NCI-H2227 treated with DMSO at 0.1 percent for 48 hours (cell line): ENCODE measurements around the gene PODXL2.

Experiments
- DNase-seq: peaks from one replicate; lab custom pipeline; 2025; lab: John Stamatoyannopoulos, UW

Gene PODXL2

GRCh38 chr3:127658234-127658633 lies 29.2 kb downstream of the PODXL2 start:
- no peak for DNase-seq

DNA sequence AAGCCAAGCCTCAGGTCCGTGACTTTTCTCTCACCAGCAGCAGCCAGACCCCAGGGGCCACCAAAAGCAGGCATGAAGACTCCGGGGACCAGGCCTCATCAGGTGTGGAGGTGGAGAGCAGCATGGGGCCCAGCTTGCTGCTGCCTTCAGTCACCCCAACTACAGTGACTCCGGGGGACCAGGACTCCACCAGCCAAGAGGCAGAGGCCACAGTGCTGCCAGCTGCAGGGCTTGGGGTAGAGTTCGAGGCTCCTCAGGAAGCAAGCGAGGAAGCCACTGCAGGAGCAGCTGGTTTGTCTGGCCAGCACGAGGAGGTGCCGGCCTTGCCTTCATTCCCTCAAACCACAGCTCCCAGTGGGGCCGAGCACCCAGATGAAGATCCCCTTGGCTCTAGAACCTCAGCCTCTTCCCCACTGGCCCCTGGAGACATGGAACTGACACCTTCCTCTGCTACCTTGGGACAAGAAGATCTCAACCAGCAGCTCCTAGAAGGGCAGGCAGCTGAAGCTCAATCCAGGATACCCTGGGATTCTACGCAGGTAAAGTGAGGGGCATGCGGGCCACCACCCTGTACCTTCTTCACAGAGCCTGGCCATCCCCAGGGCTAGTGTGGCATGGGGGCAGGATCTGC lies 31.8 kb downstream of the PODXL2 start:
- no peak for DNase-seq

DNA sequence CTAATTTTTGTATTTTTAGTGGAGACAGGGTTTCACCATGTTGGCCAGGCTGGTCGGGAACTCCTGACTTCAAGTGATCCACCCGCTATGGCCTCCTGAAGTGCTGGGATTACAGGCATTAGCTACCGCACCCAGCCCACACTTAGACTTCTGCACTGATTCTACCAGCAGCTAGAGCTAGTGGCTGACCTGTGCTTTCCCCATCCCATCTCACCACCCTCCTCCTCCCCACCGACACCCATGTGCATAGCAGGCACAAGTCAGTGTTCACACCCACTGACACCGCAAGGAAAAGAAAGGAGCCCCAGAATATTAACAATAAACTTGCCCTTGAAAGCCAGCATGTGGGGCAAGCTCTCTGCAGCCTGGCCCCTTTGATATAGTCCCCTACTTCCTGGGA lies 32.6 kb downstream of the PODXL2 start:
- DNase-seq, result no peak

DNA sequence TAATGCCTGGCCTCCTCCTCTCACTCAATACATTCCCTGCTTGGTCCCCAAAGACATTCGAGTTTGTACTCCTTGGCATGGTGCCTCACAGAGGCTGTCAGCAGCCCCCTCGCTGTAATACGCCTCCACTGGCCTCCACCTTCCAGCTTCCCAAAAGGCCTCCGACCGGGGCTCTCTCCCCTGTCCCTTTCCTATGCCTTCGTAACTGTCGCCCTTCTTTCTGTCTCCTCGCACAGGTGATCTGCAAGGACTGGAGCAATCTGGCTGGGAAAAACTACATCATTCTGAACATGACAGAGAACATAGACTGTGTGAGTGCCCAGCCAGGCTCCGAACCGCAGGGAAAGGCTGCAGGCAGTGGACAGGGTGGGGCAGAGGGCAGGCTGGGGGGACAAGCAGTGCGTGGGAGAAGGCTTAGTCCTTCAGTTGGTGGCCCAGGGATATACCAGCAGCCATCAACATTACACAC lies 33.0 kb downstream of the PODXL2 start:
- DNase-seq, result no peak

- DNase-seq, result no peak
These were observed 34.2 kb downstream of the PODXL2 start for GRCh38 chr3:127663151-127663550.

DNA sequence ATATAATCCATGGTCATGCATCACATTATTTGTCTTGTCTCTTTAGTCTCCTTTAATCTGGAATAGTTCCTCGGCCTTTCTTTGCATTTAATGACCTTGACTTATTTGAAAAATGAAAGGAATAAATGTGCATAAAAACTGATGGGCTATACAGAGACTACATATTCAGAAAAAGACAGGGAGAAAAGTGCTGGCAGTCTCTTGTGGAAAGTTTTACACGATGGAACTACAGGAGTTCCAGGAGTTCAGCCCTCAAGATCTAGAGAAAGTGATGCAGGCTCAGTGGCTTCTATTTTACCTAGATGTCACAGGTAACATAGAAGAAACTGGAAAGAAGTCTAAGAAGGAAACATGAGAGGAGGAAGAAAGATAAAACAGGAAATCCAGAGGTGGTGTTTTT lies 36.2 kb downstream of the PODXL2 start:
- no peak for DNase-seq

- no peak for DNase-seq
These were observed 36.6 kb downstream of the PODXL2 start for GRCh38 chr3:127665586-127665985.

- DNase-seq, result no peak
These were observed 37.7 kb downstream of the PODXL2 start for GRCh38 chr3:127666676-127667075.

DNA sequence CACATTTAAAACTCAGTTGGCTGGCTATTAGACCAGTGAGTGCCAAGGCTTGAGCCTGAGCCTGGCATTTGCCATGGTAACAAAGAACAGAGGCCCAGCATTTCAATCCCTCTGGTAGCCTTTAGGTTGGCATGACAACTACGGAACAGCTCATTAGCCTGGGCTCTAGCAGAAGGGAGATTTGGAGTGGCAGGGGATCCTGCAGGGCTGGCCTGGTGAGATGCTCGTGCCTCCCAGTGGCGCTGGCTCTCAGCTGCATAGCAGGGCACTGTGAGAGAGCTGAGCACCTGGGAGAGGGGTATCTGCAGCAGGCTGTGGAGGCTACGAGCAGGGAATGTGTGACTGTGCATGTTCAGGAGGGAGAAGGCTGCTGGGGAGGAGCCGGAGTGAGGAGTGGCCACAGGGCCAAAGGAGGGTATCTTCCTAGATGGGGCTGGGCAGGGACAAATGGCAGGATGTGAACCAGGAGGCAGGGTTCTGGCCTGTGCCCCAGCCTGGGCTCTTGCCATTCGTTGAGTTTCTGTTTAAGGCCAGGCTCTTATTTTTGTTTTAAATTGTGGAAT lies 38.2 kb downstream of the PODXL2 start:
- peak; percentile 35 for DNase-seq

- DNase-seq, result no peak
These were observed 39.9 kb downstream of the PODXL2 start for GRCh38 chr3:127668906-127669305.

GRCh38 chr3:127669541-127670228 lies 40.7 kb downstream of the PODXL2 start:
- DNase-seq, result no peak

DNA sequence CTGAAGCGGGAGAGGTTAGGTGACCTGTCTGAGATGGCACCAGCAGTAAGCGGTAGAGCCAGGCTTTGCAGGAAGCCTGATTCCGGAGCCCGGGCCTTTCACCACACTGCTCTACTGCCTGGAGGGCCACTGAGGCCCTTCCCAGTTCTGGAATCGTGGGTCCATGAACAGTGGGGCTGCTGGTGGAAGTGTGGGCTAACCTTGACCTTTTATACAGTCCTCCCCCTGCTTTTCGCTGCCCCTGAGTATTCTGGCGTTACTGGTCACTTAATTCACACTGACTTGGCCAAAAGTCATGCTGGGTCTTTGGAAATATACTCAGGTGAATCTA lies 41.2 kb downstream of the PODXL2 start:
- DNase-seq, result no peak

DNA sequence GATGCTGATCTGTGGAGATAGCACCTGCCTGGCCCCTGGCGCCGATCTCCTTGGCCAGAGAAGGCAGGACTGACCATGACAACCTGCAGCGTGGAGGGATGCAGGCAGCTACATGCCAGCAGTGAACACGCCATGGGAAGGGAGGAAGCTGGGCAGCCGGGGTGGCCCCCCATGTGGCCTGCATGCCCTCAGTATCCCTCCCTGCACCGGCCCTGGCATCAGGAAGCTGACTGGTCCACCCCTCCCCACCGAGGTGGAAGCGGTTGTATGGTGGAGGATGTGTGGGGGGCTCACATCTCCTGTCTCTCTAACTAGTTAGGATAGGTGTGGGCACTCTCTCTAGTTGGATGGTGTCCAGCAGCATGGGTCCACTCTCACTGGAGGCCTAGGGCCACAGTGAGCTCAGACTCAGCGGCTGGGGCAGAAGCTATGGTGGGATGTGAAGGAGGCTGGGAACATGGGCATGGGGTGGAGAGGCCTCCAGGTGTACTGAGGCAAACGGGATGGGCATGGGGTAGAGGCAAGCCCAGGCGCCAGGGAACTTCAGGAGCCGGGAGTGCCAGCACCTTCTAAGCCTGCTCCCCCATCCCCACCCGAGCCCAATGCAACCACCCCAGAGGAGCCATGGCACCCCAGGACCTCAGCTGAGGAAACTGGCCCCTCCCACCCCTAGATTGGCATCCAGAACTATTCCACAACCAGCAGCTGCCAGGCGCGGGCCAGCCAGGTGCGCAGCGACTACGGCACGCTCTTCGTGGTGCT lies 42.0 kb downstream of the PODXL2 start:
- DNase-seq, result no peak

DNA sequence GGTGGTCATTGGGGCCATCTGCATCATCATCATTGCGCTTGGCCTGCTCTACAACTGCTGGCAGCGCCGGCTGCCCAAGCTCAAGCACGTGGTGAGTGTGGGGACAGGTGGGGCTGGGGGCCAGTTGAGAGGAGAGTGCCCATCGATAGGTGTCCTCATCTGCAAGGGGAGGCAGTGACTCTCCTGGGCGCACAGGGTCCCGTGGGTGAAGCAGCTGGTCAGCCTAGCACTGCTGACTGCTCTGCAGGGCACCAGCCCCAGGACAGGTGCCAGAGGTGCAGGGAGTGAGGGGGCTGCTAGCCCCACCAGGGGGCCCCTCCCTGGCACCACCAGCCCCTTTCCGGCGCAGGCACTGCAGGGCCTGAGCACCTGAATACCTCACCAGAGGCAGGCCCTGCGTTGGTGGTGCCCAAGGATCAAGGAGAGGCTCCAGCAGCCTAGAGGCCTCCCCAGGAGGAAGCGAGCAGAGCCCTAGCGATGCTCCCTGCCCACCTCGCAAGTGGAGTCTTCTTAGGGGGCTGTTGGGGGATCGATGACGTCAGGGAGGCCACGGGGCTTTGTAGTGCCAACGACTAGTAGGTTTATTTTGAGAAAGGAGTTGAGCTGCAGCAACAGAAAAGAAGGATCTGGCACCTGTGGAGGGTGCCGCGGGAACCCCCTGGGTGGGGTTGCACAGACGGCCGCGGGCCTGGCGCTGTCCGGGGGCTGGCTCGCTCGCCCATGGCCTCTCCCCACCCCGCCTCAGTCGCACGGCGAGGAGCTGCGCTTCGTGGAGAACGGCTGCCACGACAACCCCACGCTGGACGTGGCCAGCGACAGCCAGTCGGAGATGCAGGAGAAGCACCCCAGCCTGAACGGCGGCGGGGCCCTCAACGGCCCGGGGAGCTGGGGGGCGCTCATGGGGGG lies 42.8 kb downstream of the PODXL2 start:
- no peak for DNase-seq

- peak; percentile 19 for DNase-seq
These were observed 43.6 kb downstream of the PODXL2 start, which contains the start of gene ABTB1 for GRCh38 chr3:127672429-127673190. Gene ABTB1 (plus strand): TSS chr3:127672952. CDS start chr3:127673026, 74 bp downstream.

DNA sequence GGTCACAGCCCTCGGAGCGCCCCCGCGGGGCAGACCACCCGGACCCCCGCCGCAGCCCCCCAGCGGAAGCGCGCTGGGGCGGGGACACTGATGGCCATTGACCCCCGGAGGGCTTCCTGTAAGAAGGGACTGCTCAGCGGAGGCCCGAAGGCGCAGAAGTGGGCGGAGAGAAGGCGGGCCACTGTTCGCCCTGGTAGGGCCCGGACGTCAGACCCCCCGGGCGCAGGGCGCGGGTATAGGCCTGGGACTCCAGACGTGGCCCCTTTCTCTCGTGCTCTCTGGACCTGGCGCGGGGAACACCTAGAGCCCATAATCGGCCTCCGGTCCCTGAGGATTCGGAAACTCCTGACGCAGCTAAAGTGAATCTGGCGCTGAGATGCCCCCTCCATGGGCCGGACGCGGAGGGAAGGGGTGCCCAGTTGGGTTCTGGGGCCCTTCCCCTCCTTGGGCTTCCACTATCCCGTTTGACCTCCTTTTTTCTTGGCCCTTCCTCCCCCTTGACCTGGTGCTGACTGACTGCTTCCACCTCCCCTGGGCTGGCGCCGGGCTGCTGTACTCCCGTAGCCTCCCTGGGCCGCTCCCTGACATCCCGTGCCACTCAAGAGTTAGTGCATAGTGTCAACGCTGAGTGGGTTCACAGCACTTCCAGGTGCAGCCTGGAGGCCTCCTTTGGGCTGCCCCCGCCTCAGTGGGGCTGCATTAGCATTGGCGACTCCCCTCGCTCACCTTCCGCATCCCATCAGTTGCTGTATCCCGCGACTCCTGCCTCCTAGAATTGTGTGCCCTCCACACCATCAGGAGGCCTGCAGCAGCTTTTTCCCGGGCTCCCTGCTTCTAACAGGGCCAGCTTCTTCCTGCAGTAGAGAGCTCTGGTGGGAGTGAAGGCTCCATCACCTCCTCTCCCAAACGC lies 44.5 kb downstream of the PODXL2 start:
- DNase-seq, result no peak

GRCh38 chr3:127674101-127674721 lies 45.2 kb downstream of the PODXL2 start:
- DNase-seq, result no peak

DNA sequence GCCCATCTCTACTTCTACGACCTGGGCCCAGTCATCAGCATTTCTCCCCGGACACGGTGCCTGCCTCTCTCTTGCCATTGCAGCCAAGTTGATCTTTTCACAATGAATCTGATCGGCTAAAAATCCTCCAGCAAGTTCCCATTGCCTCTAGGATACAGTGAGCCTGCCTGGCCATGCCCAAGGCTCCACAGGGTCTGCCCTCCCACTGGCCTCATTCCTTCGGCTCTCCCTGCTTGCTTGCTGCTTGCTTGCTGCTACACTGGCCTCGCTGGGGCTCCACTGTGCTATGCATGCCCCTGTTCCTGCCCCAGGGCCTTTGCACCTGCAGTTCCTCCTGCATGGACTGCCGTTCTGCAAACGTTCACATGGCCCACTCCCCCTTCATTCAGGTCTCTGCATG lies 45.8 kb downstream of the PODXL2 start:
- DNase-seq, result no peak

- DNase-seq, result no peak
These were observed 46.8 kb downstream of the PODXL2 start for GRCh38 chr3:127675651-127676391.
